ENCODE measurements around the gene CPLANE2.
A peak's percentile ranks its signal among the peaks of the same experiment; 100 is the strongest.
"Not testable (repeated sequence)": the region's sequence is repeated elsewhere in the genome, so short reads cannot be mapped to it uniquely, and the experiment has no call there.

CPLANE2 gene

GRCh38 chr1:16248603-16249516, 11.9 kb upstream of the CPLANE2 start:
- H3K4me3 ChIP-seq (ENCODE audit: low read depth, low read length): no peak overlapping the region
- H2AFZ ChIP-seq (ENCODE audit: low read length, unreplicated experiment): no peak overlapping the region
- no peaks in the 10 kb centered on the region for H3K27me3 ChIP-seq (ENCODE audit: insufficient read depth, low read length)
- H3K27ac ChIP-seq (ENCODE audit: low read depth, low read length): peak overlapping the region; percentile 62
- H3K4me1 ChIP-seq (ENCODE audit: control insufficient read depth, insufficient read depth, low read length, unreplicated experiment): peaks cover 30% of the 10 kb centered on the region
- H3K79me2 ChIP-seq (ENCODE audit: control insufficient read depth, insufficient read depth, low read length, unreplicated experiment): no peaks in the 10 kb centered on the region
- H3K36me3 ChIP-seq (ENCODE audit: insufficient read depth, low read length): peaks cover 12% of the 10 kb centered on the region; the same call in 1 of the 2 replicates

- peaks cover 4% of the 10 kb centered on the region; the same call in 1 of the 2 replicates for H3K36me3 ChIP-seq (ENCODE audit: insufficient read depth, low read length)
- H3K27me3 ChIP-seq (ENCODE audit: insufficient read depth, low read length): no peaks in the 10 kb centered on the region
Measured at GRCh38 chr1:16248007-16248436, 11.0 kb upstream of the CPLANE2 start.

GRCh38 chr1:16247441-16247840, 10.5 kb upstream of the CPLANE2 start:
- H3K36me3 ChIP-seq (ENCODE audit: insufficient read depth, low read length): peaks cover 4% of the 10 kb centered on the region; the same call in 1 of the 2 replicates
- no peak overlapping the region for H3K4me3 ChIP-seq (ENCODE audit: low read depth, low read length)
- H3K27ac ChIP-seq (ENCODE audit: low read depth, low read length): no peak overlapping the region

More at GRCh38 chr1:16248007-16248436, 11.0 kb upstream of the CPLANE2 start:
- Histone ChIP-seq H3K4me3 (ENCODE audit: low read depth, low read length) (no peak overlapping the region), H3K4me1 (ENCODE audit: control insufficient read depth, insufficient read depth, low read length, unreplicated experiment) (peaks cover 30% of the 10 kb centered on the region), H3K27ac (ENCODE audit: low read depth, low read length) (peak overlapping the region; percentile 62), H3K79me2 (ENCODE audit: control insufficient read depth, insufficient read depth, low read length, unreplicated experiment) (no peaks in the 10 kb centered on the region), H2AFZ (ENCODE audit: low read length, unreplicated experiment) (no peak overlapping the region)

GRCh38 chr1:16246961-16247360, 10.0 kb upstream of the CPLANE2 start:
- Histone ChIP-seq H3K4me1 (ENCODE audit: control insufficient read depth, insufficient read depth, low read length, unreplicated experiment) (peaks cover 30% of the 10 kb centered on the region), H3K79me2 (ENCODE audit: control insufficient read depth, insufficient read depth, low read length, unreplicated experiment) (no peaks in the 10 kb centered on the region), H3K4me3 (ENCODE audit: low read depth, low read length) (no peak overlapping the region), H3K36me3 (ENCODE audit: insufficient read depth, low read length) (peaks cover 4% of the 10 kb centered on the region; the same call in 1 of the 2 replicates), H3K27me3 (ENCODE audit: insufficient read depth, low read length) (no peaks in the 10 kb centered on the region), H2AFZ (ENCODE audit: low read length, unreplicated experiment) (no peak overlapping the region), H3K27ac (ENCODE audit: low read depth, low read length) (no peak overlapping the region)

More at GRCh38 chr1:16247441-16247840, 10.5 kb upstream of the CPLANE2 start:
- peaks cover 30% of the 10 kb centered on the region for H3K4me1 ChIP-seq (ENCODE audit: control insufficient read depth, insufficient read depth, low read length, unreplicated experiment)
- H2AFZ ChIP-seq (ENCODE audit: low read length, unreplicated experiment): no peak overlapping the region
- H3K27me3 ChIP-seq (ENCODE audit: insufficient read depth, low read length): no peaks in the 10 kb centered on the region
- H3K79me2 ChIP-seq (ENCODE audit: control insufficient read depth, insufficient read depth, low read length, unreplicated experiment): no peaks in the 10 kb centered on the region

GRCh38 chr1:16246239-16246638, 9.3 kb upstream of the CPLANE2 start:
- peaks cover 30% of the 10 kb centered on the region for H3K4me1 ChIP-seq (ENCODE audit: control insufficient read depth, insufficient read depth, low read length, unreplicated experiment)
- not testable (repeated sequence) for H3K36me3 ChIP-seq (ENCODE audit: insufficient read depth, low read length); H2AFZ ChIP-seq (ENCODE audit: low read length, unreplicated experiment); H3K4me3 ChIP-seq (ENCODE audit: low read depth, low read length); H3K27ac ChIP-seq (ENCODE audit: low read depth, low read length); H3K27me3 ChIP-seq (ENCODE audit: insufficient read depth, low read length); H3K79me2 ChIP-seq (ENCODE audit: control insufficient read depth, insufficient read depth, low read length, unreplicated experiment)

- Histone ChIP-seq H2AFZ (ENCODE audit: low read length, unreplicated experiment) (no peak overlapping the region), H3K79me2 (ENCODE audit: control insufficient read depth, insufficient read depth, low read length, unreplicated experiment) (no peaks in the 10 kb centered on the region), H3K4me3 (ENCODE audit: low read depth, low read length) (no peak overlapping the region), H3K4me1 (ENCODE audit: control insufficient read depth, insufficient read depth, low read length, unreplicated experiment) (peaks cover 27% of the 10 kb centered on the region), H3K36me3 (ENCODE audit: insufficient read depth, low read length) (peaks cover 4% of the 10 kb centered on the region; the same call in 1 of the 2 replicates), H3K27ac (ENCODE audit: low read depth, low read length) (no peak overlapping the region), H3K27me3 (ENCODE audit: insufficient read depth, low read length) (no peaks in the 10 kb centered on the region)
Measured at GRCh38 chr1:16245476-16246196, 8.7 kb upstream of the CPLANE2 start.

GRCh38 chr1:16244650-16245285, 7.8 kb upstream of the CPLANE2 start:
- Histone ChIP-seq H3K27me3 (ENCODE audit: insufficient read depth, low read length) (no peaks in the 10 kb centered on the region), H3K27ac (ENCODE audit: low read depth, low read length) (no peak overlapping the region), H3K4me1 (ENCODE audit: control insufficient read depth, insufficient read depth, low read length, unreplicated experiment) (peaks cover 18% of the 10 kb centered on the region), H3K36me3 (ENCODE audit: insufficient read depth, low read length) (peaks cover 4% of the 10 kb centered on the region; the same call in 1 of the 2 replicates), H2AFZ (ENCODE audit: low read length, unreplicated experiment) (no peak overlapping the region), H3K4me3 (ENCODE audit: low read depth, low read length) (no peak overlapping the region), H3K79me2 (ENCODE audit: control insufficient read depth, insufficient read depth, low read length, unreplicated experiment) (no peaks in the 10 kb centered on the region)

- H2AFZ ChIP-seq (ENCODE audit: low read length, unreplicated experiment): no peak overlapping the region
- no peak overlapping the region for H3K27ac ChIP-seq (ENCODE audit: low read depth, low read length)
- H3K79me2 ChIP-seq (ENCODE audit: control insufficient read depth, insufficient read depth, low read length, unreplicated experiment): no peaks in the 10 kb centered on the region
- H3K27me3 ChIP-seq (ENCODE audit: insufficient read depth, low read length): no peaks in the 10 kb centered on the region
- H3K36me3 ChIP-seq (ENCODE audit: insufficient read depth, low read length): peaks cover 4% of the 10 kb centered on the region; the same call in 1 of the 2 replicates
- H3K4me3 ChIP-seq (ENCODE audit: low read depth, low read length): no peak overlapping the region
- H3K4me1 ChIP-seq (ENCODE audit: control insufficient read depth, insufficient read depth, low read length, unreplicated experiment): peaks cover 12% of the 10 kb centered on the region
Measured at GRCh38 chr1:16243936-16244649, 7.1 kb upstream of the CPLANE2 start.

- Histone ChIP-seq H3K27ac (ENCODE audit: low read depth, low read length) (no peak overlapping the region), H3K79me2 (ENCODE audit: control insufficient read depth, insufficient read depth, low read length, unreplicated experiment) (no peaks in the 10 kb centered on the region), H3K27me3 (ENCODE audit: insufficient read depth, low read length) (no peaks in the 10 kb centered on the region), H3K36me3 (ENCODE audit: insufficient read depth, low read length) (peaks cover 4% of the 10 kb centered on the region; the same call in 1 of the 2 replicates), H3K4me1 (ENCODE audit: control insufficient read depth, insufficient read depth, low read length, unreplicated experiment) (peaks cover 3% of the 10 kb centered on the region), H2AFZ (ENCODE audit: low read length, unreplicated experiment) (no peak overlapping the region), H3K4me3 (ENCODE audit: low read depth, low read length) (no peak overlapping the region)
Measured at GRCh38 chr1:16243215-16243610, 6.2 kb upstream of the CPLANE2 start.

All from ACC112 (cell line).